GOT3 (cell line): ENCODE data around the gene TBX10.
"Not testable (repeated sequence)": the region's sequence is repeated elsewhere in the genome, so short reads cannot be mapped to it uniquely, and the experiment has no call there.

Source experiments
- DNase-seq: peaks from one replicate; lab custom pipeline; 2025; ENCODE audit warnings: mixed read lengths; lab: John Stamatoyannopoulos, UW

TBX10 gene

DNA sequence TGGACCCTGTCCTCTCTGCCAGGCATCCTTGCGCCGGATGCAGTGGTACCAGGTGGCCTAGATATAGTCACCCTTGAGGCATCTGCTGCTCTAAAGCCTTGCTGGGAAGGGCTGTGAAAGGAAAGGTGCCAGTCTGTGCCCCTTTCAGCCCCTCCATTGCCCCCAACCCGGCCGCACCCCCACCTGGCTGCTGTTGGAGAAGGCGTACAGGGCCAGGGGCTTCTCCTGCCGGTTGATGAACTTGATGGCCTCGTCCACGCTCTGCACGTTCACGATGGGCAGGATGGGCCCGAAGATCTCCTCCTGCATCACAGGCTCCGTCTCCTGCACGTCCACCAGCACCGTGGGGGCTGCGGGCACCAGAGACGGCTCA lies 24.6 kb upstream of the TBX10 start:
- DNase-seq, result no peak

DNA sequence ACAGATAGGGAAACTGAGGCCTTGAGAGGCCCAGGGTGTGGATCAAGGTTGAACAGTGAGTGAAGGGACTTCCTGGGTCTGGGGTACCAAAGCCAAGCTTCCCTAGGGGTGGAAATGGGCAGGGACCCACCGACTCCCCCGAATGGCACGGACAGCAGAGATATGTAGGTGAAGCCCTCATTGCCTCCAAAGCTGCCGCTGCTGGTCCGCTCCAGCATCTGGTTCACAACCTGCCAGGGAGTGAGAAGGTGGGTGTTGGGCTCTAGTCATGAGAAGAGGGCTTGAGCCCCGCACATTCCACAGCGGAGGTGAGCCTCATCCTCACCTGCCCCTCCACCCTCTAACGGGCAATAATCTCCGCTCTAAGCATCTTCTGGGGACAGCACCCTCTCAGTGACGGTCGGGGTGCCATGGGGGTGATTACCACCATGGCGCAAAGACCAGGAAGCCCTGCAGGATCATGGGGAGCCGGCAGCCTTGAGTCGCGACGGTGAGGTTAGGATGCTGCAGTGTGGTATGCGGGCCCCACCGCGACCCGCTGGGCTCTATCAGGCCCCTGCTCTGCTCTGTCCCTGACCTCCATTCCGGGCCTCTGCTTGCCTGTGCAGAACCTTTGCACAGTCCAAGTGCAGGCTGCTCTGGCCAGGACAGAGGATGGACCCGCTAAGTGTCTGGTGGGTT lies 24.1 kb upstream of the TBX10 start:
- DNase-seq, result no peak

DNA sequence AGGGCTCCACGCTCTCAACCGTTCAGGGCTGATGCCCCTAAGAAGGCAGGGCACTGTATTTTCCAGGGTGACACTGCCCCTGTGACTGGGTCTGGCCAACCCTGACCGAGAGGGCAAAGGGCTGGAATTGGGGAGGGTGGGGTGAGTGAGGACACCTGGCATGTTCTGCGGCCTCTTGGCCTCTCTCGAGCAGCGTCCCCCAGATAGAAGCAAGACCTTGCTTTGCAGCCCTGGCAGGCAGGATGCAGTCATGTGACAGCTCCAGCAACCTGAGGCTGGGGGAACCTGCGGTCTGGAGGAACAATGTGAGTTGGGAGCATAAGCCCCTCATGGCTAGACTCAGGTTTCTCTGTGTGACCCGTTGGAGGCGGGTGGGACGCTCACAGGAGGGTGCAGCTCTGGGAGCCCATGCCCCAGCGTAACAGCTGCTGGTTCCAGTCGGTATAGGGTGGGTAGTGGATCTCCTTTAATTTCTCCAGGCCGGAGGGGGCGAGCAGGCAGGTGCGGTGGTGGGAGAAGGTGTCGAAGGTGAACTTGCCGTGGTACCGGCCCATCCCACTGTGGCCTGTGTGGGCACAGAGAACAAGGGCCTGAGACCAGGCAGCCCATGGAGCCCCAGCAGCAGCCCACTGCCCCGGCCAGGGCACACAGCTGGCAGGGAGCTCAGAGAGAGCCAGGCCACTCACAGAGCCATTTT lies 23.4 kb upstream of the TBX10 start:
- DNase-seq, result no peak

DNA sequence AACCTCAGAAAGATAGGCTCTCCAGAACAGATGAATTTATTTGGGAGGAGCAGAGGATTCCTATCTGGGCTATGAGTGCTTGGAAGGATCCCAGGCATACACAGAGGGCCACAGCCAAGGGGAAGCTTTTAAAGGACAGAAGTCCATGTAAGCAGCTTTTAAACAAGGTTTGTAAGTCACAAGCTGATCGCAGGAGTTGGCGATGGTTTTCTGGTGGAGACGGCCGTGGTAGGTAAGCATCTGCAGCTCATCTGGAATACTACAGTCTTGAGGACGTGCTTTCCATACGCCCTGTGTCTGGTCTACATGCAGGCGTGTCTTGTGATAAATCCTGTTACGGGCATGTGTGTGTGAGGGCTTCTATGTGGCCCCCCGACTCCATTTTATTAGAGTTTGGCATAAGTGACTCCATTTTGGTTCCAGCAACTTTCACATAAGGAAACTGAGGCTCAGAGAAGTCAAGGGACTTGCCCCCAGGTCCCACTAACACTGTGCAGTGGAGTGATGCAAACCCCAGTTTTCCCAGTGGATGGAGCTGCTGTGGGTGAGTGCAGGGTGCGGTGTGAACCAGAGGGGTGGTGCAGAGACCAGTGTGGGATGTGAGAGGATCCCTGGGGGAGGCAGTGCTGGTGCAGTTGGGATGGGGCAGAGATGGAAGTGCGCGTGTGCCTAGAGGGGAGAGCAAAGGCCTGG lies 22.7 kb upstream of the TBX10 start:
- no peak for DNase-seq

DNA sequence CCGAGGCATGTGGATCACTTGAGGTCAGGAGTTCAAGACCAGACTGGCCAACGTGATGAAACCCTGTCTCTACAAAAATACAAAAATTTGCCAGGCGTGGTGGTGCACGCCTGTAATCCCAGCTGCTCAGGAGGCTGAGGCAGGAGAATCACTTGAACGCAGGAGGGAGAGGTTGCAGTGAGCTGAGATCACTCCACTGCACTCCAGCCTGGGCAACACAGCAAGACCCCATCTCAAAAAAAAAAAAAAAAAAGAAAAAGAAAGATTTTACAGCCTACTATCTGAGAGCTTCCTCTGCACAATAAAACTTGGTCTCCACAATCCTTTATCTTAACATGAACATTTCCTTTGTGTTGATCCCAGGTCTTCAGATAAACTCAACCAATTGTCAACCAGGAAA lies 21.2 kb upstream of the TBX10 start:
- not testable (repeated sequence) for DNase-seq

DNA sequence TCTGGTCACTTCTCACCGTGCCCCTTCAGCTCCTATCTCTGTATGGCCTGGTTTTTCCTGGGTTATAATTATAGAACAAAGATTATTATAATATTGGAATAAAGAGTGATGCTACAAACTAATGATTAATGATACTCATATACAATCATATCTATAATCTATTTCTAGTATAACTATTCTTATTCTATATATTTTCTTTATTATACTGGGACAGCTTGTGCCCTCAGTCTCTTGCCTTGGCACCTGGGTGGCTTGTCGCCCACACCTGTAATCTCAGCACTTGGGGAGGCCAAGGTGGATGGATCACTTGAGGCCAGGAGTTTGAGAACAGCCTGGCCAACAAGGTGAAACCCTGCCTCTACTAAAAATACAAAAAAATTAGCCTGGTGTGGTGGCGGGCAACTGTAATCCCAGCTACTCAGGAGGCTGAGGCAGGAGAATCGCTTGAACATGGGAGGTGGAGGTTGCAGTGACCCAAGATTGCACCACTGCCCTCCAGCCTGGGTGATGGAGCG lies 20.1 kb upstream of the TBX10 start:
- not testable (repeated sequence) for DNase-seq

DNA sequence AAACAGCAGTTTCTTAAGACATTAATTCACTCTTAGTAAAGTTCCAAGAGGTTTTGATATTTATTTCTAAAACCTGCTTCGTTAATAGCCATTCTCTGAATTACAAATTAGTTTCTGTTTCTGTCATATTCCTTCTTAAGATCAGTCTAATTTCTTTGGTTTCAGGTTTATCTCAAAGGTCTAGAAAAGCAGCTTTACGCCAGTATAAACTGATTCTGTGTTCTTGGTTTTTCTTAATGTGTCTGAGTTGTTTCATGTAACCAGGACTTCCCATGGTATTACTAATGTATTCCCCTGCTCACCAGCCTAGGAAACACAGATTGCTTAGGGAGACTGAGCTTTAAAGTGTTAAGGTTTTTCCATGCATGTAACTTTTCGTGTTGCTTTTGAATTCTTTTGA lies 17.7 kb upstream of the TBX10 start:
- DNase-seq, result no peak

DNA sequence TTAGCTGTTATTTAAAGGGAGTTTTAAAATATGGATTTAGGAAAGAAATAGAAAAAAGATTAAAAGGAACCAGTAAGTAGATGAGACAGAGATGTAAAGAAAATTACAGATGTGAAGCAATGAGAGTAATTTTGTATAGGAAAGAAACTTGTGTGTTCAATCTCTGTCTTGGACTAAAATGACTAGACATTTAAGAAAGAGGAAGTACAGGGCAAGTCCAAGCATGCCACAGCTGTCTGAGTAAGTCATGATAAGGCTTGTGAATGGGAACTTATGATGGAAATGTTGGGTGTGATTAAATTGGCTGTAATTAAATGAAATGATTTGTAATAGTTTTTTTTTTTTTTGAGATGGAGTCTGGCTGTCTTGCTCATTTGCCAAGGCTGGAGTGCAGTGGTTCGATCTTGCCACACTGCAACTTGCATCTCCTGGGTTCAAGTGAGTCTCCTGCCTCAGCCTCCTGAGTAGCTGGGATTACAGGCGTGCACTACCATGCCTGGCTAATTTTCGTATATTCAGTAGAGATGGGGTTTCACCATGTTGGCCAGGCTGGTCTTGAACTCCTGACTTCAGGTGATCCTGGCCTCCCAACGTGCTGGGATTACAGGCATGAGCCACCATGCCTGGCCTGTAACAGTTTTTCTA lies 16.8 kb upstream of the TBX10 start:
- DNase-seq, result no peak

DNA sequence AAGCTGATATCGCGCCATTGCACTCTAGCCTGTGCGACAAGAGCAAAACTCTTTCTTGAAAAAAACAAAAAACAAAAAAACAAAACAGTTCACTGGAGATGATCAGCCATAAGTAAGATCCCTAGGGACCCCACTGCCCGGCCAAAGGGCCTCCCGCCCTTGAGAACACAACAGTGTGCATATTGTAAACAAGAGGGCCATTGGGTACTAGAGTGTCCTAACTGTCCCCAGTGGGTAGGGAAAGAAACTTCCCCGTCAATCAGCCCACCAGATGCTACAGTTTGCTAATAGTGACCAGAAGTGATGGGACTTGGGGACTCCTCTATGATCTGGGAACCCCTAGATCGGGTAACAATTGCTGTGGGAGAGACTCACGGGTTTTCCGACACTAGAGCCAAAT lies 14.7 kb upstream of the TBX10 start:
- no peak for DNase-seq

DNA sequence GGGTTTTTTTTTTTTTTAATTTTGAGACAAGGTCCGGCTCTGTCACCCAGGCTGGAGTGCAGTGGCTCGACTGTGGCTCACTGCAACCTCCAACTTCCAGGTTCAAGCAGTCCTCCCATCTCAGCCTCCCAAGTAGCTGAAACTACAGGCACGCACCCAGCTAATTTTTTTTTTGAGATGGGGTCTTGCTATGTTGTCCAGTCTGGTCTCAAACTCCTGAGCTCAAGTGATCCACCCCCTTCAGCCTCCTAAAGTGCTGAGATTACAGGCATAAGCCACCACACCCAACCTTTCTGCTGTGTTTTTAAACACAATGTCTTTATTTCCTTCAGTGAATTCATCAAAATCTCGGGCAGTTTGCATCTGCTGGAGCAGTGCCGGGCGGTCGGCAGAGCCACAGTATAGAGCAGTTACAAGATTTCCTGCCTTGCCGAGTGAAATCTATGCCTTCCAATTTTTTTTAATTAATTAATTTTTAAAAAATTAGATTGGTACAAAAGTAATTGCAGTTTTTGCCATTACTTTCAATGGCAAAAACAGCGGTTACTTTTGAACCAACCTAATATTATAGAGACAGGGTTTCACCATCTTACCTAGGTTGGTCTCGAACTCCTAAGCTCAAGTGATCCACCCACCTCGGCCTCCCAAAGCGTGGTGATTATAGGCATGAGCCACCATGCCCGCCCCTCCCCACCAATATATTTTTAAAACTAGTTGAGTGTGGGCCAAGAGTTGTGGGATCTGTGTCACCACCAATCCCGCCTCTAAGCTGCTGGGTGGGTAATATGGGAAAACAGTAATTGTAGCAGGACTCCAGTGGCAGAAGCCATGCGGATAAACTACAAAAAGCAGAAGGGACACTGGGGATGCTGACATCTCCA lies 13.6 kb upstream of the TBX10 start:
- no peak for DNase-seq

DNA sequence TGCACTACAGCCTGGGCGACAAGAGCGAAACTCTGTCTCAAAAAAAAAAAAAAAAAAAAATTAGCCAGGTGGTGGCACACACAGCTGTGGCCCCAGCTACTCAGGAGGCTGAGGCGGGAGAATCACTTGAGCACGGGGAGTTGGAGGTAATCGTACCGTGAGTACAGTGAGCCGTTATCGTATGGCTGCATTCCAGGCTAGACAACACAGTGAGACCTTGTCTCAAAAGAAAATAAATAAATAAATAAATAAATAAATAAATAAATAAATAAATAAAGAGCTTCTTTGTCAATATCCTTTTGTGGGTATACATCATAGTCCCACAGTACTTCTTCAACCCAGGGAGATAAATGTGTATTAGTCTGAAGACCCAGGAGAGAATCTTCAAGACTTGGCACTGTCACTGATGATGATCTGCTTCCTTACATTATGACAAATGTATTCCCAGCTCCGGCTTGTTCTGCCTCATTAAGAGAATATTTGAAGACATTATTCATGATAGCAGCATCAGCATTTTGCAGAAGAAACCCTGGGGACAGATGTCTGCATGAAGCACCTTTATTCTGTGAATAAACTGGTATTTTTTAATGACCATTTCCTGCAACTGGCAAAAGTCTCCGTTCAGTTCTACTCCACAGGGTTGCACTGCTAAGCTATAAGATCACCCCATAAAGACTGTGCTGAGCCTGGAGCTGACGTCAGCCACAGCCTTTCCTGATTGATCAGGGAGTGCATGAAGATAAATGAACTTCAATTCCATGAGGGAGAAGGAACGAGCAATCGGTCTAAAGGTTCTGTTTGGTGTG lies 12.6 kb upstream of the TBX10 start:
- no peak for DNase-seq

DNA sequence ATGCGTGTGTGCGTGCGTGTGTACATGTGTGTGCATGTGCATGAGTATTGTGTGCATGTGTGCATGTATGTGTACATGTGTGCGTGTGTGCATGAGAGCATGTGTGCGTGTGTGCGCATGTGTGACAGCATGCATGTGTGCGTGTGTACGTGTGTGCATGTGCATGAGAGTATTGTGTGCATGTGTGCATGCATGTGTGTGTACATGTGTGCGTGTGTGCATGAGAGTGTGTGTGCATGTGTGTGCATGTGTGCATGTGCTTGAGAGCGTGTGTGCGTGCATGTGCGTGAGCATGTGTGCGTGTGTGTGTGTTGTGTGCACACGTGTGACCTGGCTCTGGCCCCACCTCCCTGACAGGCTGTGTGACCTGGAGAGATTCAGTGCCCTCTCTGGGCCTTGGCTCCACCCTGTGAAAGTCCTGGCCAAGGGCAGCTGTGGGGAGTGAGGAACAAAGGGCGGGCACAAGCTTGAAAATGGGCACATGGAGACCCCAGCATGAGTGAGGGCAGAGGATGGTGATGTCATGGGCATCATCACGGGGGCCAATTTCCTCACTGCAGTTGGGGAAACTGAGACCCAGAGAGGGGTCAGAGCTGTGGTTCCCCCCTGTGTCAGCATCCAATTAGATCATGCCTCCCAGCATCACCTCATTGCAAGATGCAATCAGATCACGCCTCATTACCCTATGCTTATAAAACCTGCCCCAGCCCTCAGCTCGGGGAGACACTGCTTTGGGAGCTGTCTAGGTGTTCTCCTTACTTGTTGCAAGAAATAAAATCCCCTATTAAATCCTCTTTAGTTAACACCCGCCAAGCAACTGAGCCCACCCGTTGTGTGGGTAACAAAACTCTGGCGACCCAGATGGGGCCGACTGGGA lies 10.3 kb upstream of the TBX10 start:
- no peak for DNase-seq

DNA sequence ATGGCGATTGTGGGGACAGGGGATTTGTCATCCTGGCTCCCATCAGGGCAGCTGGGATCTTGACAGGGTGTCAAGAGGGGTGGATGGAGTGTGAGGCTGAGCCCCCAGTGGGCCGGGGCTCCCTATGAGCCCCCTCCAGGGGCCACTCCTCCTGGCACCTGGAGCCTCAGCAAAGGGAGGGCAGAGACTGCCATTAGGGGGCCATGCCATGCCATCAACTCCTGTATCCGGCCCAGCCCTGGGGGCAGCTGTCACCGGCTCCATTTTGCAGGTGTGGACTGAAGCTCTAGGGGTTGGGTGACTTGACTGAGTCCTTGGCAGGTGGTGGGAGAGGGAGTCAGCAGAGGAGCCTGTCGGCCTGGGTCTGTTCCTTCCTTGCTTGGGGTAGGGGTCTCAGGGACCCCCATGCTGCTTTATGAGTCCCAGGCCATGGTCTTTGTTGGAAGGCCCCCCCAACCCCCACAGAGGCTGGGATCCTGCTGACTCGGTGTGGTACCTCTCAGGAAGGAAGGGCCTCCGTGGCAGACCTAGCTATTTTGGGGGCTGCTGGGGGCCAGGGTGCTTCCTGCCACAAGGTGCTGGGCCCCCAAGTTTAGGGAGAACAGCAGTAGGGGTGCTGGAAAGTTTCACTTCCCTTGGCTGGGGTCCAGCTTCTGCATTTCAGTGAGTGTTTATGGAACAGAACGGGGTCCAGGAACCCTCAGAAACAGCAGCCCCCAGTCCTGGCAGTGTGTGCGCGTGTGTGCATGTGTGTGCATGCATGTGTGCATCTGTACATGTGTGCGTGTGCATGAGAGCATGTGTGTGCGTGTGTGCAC lies 9.4 kb upstream of the TBX10 start:
- no peak for DNase-seq

DNA sequence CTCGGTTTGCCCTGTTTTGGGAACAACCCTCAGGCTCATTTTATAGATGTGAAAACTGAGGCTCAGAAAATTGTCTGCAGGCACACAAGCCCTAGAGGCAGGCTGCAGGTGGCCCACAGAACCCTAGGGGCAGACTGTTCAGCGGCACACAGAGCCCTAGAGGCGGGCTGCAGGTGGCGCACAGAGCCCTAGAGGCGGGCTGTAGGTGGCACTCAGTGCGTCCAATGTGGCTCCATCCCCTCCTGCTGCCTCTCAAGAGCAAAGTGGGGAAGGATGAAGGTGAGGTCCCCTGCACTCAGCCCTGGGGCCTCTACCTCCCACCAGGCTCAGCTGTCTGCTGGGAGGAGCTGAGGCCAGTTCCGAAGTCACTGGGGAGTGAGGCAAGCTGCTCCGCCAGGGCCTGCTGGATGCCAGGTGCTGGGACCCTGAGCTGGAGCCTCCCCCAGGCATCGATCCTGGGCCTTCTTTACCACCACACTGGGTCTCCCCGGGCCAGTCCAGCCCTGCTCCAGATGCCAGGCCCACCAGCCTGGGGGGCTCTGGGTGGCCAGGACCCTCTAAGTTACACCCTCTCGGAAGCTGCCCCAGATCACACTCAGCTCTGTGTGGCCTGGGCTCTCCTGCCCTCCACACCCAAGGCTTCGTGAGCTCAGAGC lies 8.7 kb upstream of the TBX10 start:
- DNase-seq, result no peak

DNA sequence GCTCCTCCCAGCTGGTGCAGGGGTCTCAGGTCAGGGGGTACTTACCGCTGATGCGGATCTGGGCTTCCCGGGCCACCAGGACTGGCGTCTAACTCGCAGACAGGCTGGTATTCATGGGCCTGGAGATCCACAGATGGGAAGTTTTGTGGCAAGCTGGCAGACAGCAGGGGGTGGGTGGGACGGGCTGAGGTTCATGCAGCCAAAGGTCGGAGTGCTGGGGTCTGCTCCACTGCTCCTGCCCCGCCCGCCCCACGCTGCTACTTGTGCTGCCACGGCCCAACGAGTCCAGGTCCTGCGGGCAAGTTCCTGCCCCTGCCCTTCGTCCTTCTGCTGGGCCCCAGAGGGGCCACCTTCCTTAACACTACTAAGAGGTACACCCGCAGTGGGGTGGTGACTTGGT lies 7.9 kb upstream of the TBX10 start:
- no peak for DNase-seq

DNA sequence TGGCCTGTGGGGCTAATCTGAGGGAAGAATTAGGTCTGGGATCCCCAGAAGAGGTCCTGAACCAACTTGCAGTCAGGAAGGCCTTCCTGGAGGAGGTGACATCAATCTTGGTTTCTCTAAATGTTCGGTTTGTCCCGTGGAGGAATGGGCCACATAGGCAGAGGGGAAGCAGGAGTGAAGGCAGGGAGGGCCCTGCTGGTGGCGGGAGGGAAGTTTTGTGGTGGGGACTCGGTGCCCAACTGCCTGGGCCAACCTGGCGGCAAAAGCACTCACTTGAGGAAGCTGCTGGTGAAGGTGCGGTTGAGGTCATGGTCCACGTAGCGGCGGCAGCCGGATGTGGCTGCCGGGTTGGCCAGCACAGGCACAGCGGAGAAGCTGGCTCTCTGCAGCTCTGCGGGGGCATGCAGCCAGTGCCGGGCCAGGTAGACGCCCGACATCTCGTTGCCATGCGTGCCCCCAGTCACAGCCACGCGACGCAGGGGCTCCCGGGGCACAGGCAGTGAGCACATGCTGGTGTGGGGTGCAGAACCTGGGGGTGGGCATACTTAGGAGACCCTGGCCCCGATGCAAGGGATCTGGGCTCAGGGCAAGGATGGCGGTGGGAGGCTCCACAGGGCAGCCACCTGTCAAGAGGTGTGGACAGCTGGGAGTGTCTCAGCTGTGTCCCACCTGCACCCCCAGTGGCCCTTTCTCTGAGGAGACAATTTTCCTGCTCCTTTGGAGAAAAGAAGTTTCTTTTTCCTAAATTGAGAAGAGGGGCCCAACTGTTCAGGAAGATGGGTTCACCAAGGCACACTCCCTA lies 7.2 kb upstream of the TBX10 start:
- DNase-seq, result no peak
